NCI-H2107 (cell line): ENCODE results near the gene SORCS1.

Source experiments
- DNase-seq: peaks from one replicate; lab custom pipeline; 2025; lab: John Stamatoyannopoulos, UW

SORCS1 gene

GRCh38 chr10:106992055-106992454, 172.5 kb downstream of the SORCS1 start:
- DNase-seq = no peak

- DNase-seq = no peak
Measured at GRCh38 chr10:106991091-106991490, 173.4 kb downstream of the SORCS1 start.

GRCh38 chr10:106987362-106987761, 177.1 kb downstream of the SORCS1 start:
- DNase-seq = no peak

DNA sequence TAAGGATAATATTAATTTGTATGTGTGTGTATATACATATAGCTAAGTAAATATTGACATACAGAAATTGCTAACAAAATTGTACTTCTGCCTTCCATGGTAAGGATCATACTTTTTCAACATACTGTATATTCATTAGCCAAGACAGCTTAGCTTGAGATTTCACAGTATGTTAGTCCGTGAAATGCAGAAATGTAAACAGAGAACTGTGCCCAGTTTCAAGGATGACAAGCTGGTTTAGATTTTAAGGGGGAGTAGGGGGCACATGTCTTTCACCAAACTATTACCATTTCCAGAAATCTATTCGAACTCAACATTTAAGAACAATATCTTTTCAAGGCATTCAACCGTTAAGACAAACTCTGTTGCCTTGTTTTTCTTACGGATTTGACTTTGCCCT, 182.2 kb downstream of the SORCS1 start:
- no peak for DNase-seq

DNA sequence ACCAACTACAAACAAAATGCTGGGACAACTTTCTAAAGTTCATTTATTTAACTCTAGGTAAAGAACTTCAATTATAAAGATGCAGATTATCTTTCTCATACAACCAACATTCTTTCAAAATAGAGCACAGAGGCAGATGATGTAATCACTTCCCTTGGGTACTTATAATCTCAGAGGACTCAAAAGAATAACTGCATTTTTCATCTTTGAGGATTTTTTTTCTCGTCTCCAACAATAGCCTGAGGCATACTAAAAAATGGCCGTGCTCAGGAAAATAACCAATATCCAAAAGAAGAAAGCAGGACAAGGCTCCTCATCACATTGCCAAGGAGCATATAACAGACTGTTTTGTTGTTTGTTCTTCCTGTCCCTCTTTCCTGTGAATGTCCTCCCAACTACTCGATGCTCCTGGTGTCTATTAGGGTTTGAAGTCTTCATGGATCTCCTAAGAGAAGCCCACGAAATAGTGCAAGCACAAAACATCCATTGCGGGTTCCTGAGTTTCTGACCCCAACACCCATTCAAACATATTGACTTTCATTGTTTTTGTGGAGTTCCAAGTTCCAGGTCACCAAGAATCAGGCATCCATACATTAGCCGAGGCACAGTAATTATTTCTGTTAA, 182.9 kb downstream of the SORCS1 start:
- DNase-seq = no peak

DNA sequence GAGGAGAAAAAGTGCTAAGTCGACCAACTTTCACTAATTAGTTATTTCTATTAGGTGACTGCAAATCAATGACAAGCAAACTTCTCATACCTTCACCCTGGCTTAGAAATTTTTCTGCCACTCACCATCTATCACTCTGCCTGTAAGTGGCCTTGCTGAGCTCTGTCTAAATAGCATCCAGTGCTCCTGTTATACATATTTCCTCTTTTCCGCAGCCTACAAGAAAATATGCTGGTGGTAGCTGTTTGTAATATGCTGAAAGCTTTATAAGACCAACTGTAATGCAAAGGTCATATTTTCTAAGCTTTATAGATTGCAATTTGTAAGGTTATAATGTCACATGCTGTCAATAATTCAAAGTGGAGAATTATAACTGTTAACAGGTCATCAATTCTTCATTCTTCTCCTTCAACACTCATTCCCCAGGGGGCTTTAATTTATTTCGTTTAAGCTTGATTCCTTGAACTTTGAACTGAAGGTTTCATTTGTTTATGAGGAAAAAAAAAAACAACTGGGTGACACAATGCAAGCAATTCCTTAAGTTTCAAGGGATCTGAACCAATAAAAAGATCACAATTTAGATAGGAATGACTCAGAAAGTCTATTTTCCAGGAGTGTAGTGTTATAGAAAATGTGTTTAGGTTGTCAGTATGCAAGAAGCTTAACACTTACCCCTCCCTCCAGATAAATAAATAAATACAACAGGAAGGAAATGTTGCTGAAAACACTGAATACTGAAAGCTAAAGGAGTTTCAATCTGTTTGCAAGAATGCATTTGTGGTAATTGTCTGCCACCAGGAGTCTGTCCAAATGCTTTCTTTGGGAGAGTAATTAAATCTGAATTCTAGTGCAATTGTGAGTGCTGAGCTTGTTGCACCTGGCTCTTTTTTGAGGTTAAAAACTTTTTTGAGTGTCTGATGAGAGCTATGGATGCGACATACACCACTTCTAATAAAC, 183.7 kb downstream of the SORCS1 start:
- no peak for DNase-seq

- DNase-seq = no peak
Measured at GRCh38 chr10:106978756-106979155, 185.8 kb downstream of the SORCS1 start.

GRCh38 chr10:106973716-106974115, 190.8 kb downstream of the SORCS1 start:
- DNase-seq = no peak

DNA sequence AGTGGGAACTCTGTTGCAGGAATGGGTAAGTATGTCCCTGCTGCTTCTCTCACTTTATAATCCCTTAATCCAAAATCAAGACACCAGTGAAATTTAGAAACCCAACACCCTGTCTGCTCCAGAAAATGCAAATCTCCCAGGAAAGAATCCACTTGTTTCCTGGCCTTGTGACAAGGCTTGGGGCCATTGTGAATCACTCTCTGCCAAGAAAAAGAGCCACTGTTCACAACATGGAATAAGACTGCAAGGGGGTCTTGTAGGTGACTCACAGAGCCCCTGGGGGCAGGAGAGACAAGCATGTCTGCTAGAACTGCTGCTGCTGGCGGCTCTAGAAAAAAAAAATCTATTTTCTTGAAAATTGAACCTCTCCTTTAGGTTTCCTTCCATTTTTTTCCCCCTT, 191.2 kb downstream of the SORCS1 start:
- DNase-seq = no peak

GRCh38 chr10:106972381-106972780, 192.1 kb downstream of the SORCS1 start:
- DNase-seq = no peak

DNA sequence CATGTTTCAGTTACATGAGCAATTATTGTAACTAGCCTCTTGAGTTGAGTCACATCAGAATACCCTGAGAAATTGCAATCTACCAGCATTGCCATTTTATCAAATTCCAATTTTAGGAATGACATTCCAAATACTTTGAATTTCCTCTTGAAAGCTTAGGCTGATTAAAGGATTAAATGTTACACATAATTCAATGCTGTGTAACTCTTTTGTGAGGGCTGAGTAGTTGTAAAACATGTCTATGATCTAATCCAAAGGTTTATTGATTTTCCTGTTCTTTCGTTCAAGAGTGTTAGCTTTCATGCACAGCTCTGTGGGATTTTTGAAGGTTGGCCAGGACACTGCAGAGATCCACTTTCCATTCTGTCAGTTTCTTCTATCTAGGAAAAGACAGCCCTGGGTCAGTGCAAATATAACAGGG, 193.1 kb downstream of the SORCS1 start:
- no peak for DNase-seq

DNA sequence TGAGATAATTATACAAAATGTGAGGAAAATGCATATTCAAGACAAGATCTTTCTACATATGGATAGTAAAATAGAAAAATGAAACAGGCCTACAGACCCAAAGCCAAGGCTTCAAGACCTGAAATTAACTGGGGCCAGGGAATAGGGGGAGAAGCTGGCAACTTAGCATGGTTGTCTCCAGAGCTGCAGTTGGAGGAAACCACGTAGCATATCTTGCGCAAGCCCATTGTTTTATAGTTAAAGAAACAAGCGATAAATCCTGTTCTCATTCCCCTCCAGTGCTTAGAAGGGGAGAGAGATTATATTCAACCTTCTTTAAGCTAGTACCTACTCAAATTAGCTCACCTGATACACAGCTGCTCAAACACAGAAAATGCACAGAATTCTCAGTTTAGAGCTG, 197.1 kb downstream of the SORCS1 start:
- DNase-seq = no peak

GRCh38 chr10:106960812-106961211, 203.7 kb downstream of the SORCS1 start:
- no peak for DNase-seq

DNA sequence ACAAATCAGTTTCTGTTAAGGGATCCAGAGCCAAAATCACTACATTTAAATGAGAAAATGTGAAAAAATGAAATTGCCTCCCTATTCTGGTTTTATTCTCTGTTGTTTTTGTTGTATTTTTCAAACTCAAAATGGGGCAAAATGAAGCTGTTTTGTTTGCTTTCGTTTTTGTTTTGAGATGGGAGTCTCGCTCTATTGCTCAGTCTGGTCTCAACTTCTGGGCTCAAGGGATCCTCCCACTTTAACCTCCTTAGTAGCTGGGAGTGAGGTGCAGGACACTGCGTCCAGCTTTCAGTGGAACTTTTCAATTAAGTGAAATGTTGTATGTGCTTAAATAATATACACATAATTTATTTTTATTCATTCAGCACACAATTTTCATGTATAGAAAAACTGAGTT, 205.0 kb downstream of the SORCS1 start:
- DNase-seq = no peak

DNA sequence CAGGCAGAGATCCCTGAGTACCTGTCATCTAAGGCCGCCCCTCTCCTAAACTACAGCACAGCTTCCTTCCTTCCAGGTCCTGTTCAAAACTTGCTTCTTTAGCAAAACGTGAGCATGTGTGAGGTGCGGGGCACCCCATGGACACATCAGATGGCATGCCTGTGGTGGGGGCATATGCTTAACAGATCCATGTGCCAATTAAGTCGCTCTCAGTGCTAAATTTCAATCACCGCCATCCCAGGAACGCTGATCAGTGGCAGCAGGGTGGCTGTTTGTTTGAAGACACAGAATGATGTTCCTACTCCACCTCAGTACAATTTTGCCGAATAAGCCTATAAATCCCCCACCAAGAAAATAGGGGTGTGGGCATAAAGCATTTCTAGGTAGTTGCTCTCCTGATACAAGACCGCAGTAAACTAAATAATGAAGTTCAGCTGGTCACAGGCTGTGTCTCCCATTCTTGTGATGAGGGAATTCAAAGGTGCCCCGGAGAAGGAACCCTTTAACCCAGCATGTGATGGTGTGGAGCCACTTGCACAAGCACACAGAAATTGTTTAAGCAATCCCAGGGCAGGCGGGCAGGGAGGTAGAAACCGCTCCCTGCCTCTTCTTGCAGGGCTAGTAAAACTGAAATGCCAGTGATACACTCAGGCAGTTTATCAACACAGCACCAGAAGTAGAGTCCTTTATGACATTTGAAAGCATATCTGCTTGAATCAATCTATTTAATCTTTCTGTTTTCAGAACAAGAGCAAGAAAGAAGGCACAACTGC, 205.7 kb downstream of the SORCS1 start:
- no peak for DNase-seq

DNA sequence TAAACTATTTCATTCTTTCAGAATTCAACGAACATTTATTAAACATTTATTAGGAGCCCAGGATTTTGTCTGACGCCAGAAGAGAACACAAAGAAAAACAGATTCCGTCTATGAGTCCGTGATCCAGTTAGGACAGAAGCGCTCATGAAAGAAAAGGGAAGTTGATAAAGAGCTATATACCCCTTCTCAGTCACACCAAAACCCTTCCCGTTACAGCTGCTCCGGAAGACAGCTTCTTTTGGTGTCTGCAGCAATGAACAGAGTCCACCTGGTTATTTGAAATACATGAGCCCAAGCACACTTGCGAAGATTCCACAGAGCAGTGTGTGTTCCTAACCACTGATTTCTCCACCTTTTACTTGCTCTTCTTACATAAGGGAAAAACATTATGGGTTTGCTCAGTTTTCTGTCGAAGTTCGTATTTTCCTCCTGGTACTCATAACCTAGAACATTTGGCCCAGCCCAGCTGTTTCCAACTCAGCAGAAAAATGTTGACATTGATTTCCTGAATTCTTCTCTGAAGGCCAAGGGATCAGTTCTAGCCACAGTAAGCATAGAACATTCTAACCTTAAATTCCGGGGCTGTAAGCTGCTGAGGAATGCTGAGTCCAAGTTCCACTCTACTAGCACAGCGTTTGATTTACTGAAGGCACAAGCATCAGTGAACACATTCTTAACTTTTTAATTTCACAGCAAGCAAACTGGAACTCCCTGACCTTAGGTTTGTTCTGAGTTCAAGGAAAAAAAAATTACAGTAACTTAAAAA, 206.5 kb downstream of the SORCS1 start:
- no peak for DNase-seq

DNA sequence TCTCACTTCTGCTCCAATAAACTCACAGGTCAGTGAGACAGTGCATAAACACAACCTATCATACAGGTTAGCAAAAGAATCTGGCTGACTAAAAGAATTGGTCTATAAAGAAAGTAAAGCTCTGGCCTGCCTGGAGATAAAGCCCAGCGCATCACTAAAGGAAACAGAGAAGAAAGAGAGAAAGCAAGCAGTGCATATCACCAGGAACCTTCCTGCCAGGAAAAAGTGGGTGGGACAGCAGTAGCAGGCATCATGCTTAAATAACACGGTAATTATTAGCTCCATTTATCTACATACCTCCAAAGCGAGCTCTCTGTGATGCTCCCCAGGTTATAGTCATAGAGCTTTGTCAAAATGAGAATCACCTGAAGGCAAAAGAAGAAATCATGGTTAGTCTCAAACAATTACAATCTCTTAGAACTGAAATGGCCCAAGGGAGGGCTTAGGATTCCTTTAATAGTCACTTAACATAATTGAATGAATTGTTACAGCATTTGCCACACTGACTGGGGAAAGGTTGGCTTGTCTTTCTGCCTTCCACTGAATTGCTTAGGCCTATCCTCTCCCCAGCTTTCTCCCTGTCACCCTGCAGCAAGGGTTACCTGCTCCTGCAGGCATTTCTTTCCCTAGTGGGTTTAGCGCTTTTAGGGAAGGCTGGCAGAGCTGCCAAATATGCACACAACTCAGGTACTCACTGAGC, 208.1 kb downstream of the SORCS1 start:
- DNase-seq = no peak

- DNase-seq = no peak
Measured at GRCh38 chr10:106955133-106955532, 209.4 kb downstream of the SORCS1 start.

DNA sequence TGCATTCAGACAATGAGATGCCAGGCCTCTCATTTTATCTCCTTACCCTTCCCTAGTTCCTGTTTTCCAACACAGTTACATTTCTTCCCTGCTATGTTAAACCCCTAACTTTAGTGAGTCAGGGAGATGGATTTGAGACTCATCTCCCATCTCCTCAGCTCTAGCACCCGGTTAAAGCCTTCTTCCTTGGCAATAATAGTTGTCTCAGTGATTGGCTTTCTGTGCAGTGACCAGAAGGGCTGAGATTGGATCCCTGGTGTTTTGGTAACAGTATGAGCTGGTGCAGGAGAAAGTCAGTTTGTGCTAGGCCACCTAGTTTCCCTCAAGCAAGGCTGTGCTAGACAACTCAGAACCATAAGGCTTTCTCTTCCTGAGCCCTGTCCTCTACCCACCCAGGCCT, 212.5 kb downstream of the SORCS1 start:
- DNase-seq = no peak

- DNase-seq = no peak
Measured at GRCh38 chr10:106949680-106950478, 214.6 kb downstream of the SORCS1 start.
